Measurements from ENCODE around the gene HOXD10.

Gene HOXD10

GRCh38 chr2:176115883-176116813 is at the start of gene HOXD10:
Gene HOXD10, plus strand, starts transcription at chr2:176116778. Its CDS starts 56 bp downstream, at chr2:176116834.
- no peak for DNase-seq

GRCh38 chr2:176067589-176068418 is 48.8 kb upstream of the HOXD10 start:
- no peak for DNase-seq

GRCh38 chr2:176068419-176068832 is 48.2 kb upstream of the HOXD10 start:
- no peak for DNase-seq

GRCh38 chr2:176071330-176072291 is 45.0 kb upstream of the HOXD10 start:
- no peak for DNase-seq

GRCh38 chr2:176072292-176072669 is 44.3 kb upstream of the HOXD10 start:
- DNase-seq = no peak

- no peak for DNase-seq
Measured at GRCh38 chr2:176072951-176073904, 43.4 kb upstream of the HOXD10 start.

GRCh38 chr2:176074919-176075425 is 41.6 kb upstream of the HOXD10 start:
- DNase-seq = no peak

GRCh38 chr2:176075481-176075880 is 41.1 kb upstream of the HOXD10 start:
- no peak for DNase-seq

- DNase-seq = no peak
Measured at GRCh38 chr2:176076063-176076462, 40.5 kb upstream of the HOXD10 start.

GRCh38 chr2:176076796-176077195 is 39.8 kb upstream of the HOXD10 start:
- DNase-seq = no peak

- no peak for DNase-seq
Measured at GRCh38 chr2:176078541-176079284, 37.9 kb upstream of the HOXD10 start.

GRCh38 chr2:176079285-176079830 is 37.2 kb upstream of the HOXD10 start:
- DNase-seq = no peak

GRCh38 chr2:176079831-176080539 is 36.6 kb upstream of the HOXD10 start:
- no peak for DNase-seq

GRCh38 chr2:176080540-176081375 is 35.8 kb upstream of the HOXD10 start:
- no peak for DNase-seq

GRCh38 chr2:176081376-176081836 is 35.2 kb upstream of the HOXD10 start:
- no peak for DNase-seq

- DNase-seq = no peak
Measured at GRCh38 chr2:176081837-176082524, 34.6 kb upstream of the HOXD10 start.

GRCh38 chr2:176082525-176082823 is 34.1 kb upstream of the HOXD10 start:
- DNase-seq = no peak

All from CD4-positive, alpha-beta T cell treated with Interleukin-17A for 4 hours (primary cell).